ENCODE results near the gene RNF208.

DNA sequence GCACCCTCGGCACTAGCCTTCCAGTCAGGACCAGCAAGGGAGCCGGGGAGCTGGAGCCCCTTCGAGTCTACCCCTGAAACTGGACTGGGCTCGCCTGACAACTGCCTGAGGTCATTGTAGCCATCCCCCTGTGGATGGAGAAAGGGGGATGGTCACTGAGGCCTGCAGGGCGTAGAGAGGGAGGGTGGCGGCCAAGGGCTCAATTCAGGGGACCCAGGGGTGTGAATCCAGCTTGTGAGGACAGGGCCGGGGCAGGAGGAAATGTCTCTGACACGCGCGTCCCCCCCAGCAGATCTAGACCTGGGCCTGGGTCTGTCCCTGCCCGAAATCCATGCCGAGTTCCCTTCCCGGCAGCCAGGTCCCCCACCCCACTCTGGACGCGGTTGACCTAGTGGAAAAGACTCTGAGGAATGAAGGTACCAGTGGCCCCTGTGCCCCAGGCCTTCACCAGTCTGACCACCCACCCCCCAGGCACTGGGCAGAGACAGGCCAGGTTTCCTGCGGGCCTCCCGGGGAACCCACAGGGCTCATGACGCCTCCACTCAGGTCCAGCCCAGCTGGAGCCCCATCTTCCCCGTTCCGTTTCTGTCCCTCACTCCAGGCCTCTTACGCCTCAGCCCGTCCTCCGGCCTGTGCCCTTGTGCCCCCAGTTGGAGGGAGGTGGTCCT is 9.5 kb upstream of the RNF208 start:
- TF ChIP-seq, protein P1, sequence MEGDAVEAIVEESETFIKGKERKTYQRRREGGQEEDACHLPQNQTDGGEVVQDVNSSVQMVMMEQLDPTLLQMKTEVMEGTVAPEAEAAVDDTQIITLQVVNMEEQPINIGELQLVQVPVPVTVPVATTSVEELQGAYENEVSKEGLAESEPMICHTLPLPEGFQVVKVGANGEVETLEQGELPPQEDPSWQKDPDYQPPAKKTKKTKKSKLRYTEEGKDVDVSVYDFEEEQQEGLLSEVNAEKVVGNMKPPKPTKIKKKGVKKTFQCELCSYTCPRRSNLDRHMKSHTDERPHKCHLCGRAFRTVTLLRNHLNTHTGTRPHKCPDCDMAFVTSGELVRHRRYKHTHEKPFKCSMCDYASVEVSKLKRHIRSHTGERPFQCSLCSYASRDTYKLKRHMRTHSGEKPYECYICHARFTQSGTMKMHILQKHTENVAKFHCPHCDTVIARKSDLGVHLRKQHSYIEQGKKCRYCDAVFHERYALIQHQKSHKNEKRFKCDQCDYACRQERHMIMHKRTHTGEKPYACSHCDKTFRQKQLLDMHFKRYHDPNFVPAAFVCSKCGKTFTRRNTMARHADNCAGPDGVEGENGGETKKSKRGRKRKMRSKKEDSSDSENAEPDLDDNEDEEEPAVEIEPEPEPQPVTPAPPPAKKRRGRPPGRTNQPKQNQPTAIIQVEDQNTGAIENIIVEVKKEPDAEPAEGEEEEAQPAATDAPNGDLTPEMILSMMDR (conservative IDR thresholded peaks at IDR 0.05): no peak
- TF ChIP-seq EZH2 (IDR thresholded peaks at IDR 0.05; ENCODE audit: low read depth): no peak
